GM12878 (cell line): Measurements from ENCODE around the gene NKX6-1. TPM values are rescaled to one million over a fixed set of nuclear protein-coding genes. Genes with fewer than 3 reads are reported as not detected.

ENCODE experiments used
- ATAC-seq: fragments of 200-7000 bp; cut with Tn5 transposase; 3 replicates; pipeline ENCODE4 v1.9.1; 2020; ENCODE audit warnings: mild to moderate bottlenecking, moderate library complexity
- BruUV-seq: library from RNA; stranded (reverse); fragments of 400-500 nt; replicated peaks from 2 replicates; lab custom pipeline; 2021; lab: Mats Ljungman, UMichigan
- CTCF ChIA-PET: fragments of 300-600 bp; sonication (Branson Sonifier 250); formaldehyde crosslinking; extraction: SDS; loops from one replicate; lab custom pipeline; 2021; ENCODE audit warnings: inconsistent platforms; lab: Yijun Ruan, JAX
- POLR2A ChIA-PET: fragments of 350-600 bp; formaldehyde crosslinking; extraction: SDS; loops from one replicate; lab custom pipeline; 2021; ENCODE audit warnings: inconsistent platforms; lab: Charles Lee
- RAD21 ChIA-PET: fragments of 300-600 bp; sonication (Branson Sonifier 250); formaldehyde crosslinking; loops from one replicate; lab custom pipeline; 2023; ENCODE audit warnings: antibody characterized with exemption; ENCODE audit not compliant: unreplicated experiment; lab: Charles Lee
- SMC1A ChIA-PET: fragments of 300-600 bp; sonication (Branson Sonifier 250); formaldehyde crosslinking; loops from one replicate; lab custom pipeline; 2023; ENCODE audit not compliant: unreplicated experiment, uncharacterized antibody; lab: Charles Lee
- DNase-seq: peaks from one replicate; pipeline ENCODE4 v3.0.0-alpha.2; 2011; ENCODE audit warnings: low read depth, low spot score
- FAIRE-seq: peaks from 3 replicates; lab custom pipeline; 2011; peaks lifted over from hg19 to GRCh38; lab: Jason Lieb, UNC
- H2AFZ ChIP-seq: 2 replicates; pipeline ENCODE4 v1.6.0; 2011; ENCODE audit warnings: low read depth, low read length, control low read depth; ENCODE audit not compliant: control insufficient read depth
- H3K27ac ChIP-seq: 2 replicates; pipeline ENCODE4 v1.5.1; 2011; ENCODE audit warnings: control low read depth; ENCODE audit not compliant: control insufficient read depth, insufficient read depth
- H3K27me3 ChIP-seq, 2 experiments: replicated peaks in 1 of 2; 2 replicates each; pipeline versions ENCODE4 v1.6.0 to v1.6.1; 2011; ENCODE audit warnings: low read length in 1 of 2; ENCODE audit not compliant: control insufficient read depth in 2 of 2, insufficient read depth in 2 of 2
- H3K36me3 ChIP-seq, 2 experiments: 2 replicates each; pipeline ENCODE4 v1.5.1; 2011; ENCODE audit warnings: low read length in 1 of 2; ENCODE audit not compliant: control insufficient read depth in 2 of 2, insufficient read depth in 2 of 2
- H3K4me1 ChIP-seq: 2 replicates; pipeline ENCODE4 v1.6.1; 2011; ENCODE audit warnings: mild to moderate bottlenecking, low read length, moderate library complexity, mixed read lengths; ENCODE audit not compliant: control insufficient read depth, insufficient read depth
- H3K4me2 ChIP-seq: 2 replicates; pipeline ENCODE4 v1.6.0; 2011; ENCODE audit warnings: control low read depth; ENCODE audit not compliant: control insufficient read depth, insufficient read depth
- H3K4me3 ChIP-seq: fragments of 200-600 bp; sonication (generic); 2 replicates; pipeline ENCODE4 v1.5.1; 2016
- H3K79me2 ChIP-seq: 2 replicates; pipeline ENCODE4 v1.6.0; 2011; ENCODE audit warnings: low read length; ENCODE audit not compliant: control insufficient read depth, insufficient read depth
- H3K9ac ChIP-seq: 2 replicates; pipeline ENCODE4 v1.8.0; 2011; ENCODE audit warnings: low read length, control low read depth, mixed read lengths; ENCODE audit not compliant: control insufficient read depth, insufficient read depth
- H3K9me3 ChIP-seq: replicated peaks from 3 replicates; pipeline ENCODE4 v1.5.1; 2011; ENCODE audit warnings: mild to moderate bottlenecking, low read length; ENCODE audit not compliant: control insufficient read depth, insufficient read depth
- H4K20me1 ChIP-seq: 2 replicates; pipeline ENCODE4 v1.6.0; 2011; ENCODE audit not compliant: control insufficient read depth, insufficient read depth
- BHLHE40 ChIP-seq, 2 experiments: fragments of 450-650 bp in 1 of 2; IDR thresholded peaks; 2 replicates each; pipeline ENCODE4 v1.6.1; 2011 to 2017; ENCODE audit warnings: low read depth in 2 of 2, borderline replicate concordance in 1 of 2, improper control_type of control experiment in 1 of 2, low read length in 1 of 2, mild to moderate bottlenecking in 1 of 2
- CBFB ChIP-seq: IDR thresholded peaks from 2 replicates; pipeline ENCODE4 v1.6.1; 2016; ENCODE audit warnings: antibody characterized with exemption, low read depth
- E4F1 ChIP-seq: fragments of 450-650 bp; IDR thresholded peaks from 2 replicates; pipeline ENCODE4 v1.6.1; 2018; ENCODE audit warnings: borderline replicate concordance, mild to moderate bottlenecking; ENCODE audit not compliant: partially characterized antibody
- EZH2 ChIP-seq: IDR thresholded peaks from 2 replicates; pipeline ENCODE4 v1.6.1; 2012; ENCODE audit warnings: low read depth, mild to moderate bottlenecking, control low read depth, inconsistent platforms, low read length, borderline replicate concordance; ENCODE audit not compliant: control insufficient read depth
- GATAD2B ChIP-seq: fragments of 450-650 bp; conservative IDR thresholded peaks from 2 replicates; pipeline ENCODE4 v1.6.1; 2017; ENCODE audit warnings: low read depth, mild to moderate bottlenecking, moderate library complexity
- JUNB ChIP-seq: IDR thresholded peaks from 2 replicates; pipeline ENCODE4 v1.6.1; 2016; ENCODE audit warnings: antibody characterized with exemption, mild to moderate bottlenecking
- NRF1 ChIP-seq: conservative IDR thresholded peaks from 2 replicates; pipeline ENCODE4 v1.6.1; 2011; ENCODE audit warnings: mild to moderate bottlenecking, low read depth, low read length, improper control_type of control experiment
- RAD21 ChIP-seq: IDR thresholded peaks from 2 replicates; pipeline ENCODE4 v1.6.1; 2011; ENCODE audit warnings: mild to moderate bottlenecking, low read depth, low read length, moderate library complexity; ENCODE audit not compliant: insufficient read depth
- RBBP5 ChIP-seq: fragments of 200-600 bp; sonication (generic); conservative IDR thresholded peaks from 2 replicates; pipeline ENCODE4 v1.6.1; 2016
- RELA ChIP-seq: fragments of 450-650 bp; IDR thresholded peaks from 2 replicates; pipeline ENCODE4 v1.8.0; 2014; ENCODE audit warnings: borderline replicate concordance; ENCODE audit not compliant: partially characterized antibody
- SRF ChIP-seq, 2 experiments: IDR thresholded peaks; 2 replicates each; pipeline ENCODE4 v1.6.1; 2011; ENCODE audit warnings: low read depth in 2 of 2, low read length in 2 of 2, mild to moderate bottlenecking in 1 of 2, moderate library complexity in 1 of 2
- STAT1 ChIP-seq: fragments of 450-650 bp; conservative IDR thresholded peaks from 2 replicates; pipeline ENCODE4 v1.6.1; 2014; ENCODE audit warnings: antibody characterized with exemption, mild to moderate bottlenecking
- TCF3 ChIP-seq: IDR thresholded peaks from 2 replicates; pipeline ENCODE4 v1.6.1; 2012; ENCODE audit warnings: low read depth, mild to moderate bottlenecking, low read length, borderline replicate concordance; ENCODE audit not compliant: insufficient read depth
- ZSCAN29 ChIP-seq: fragments of 450-650 bp; IDR thresholded peaks from 2 replicates; pipeline ENCODE4 v1.6.1; 2017; ENCODE audit warnings: mild to moderate bottlenecking, moderate library complexity
- WGBS: methylation state at CpG from one replicate; pipeline ENCODE4 v1.1.6; 2016; ENCODE audit warnings: low lambda C conversion rate; ENCODE audit not compliant: insufficient replicate concordance, insufficient coverage; ENCODE audit errors: missing lambda C conversion rate; 5-methylcytosine and 5-hydroxymethylcytosine counted together
- in situ Hi-C: fragments of 300-500 bp; cut with MboI; formaldehyde crosslinking; loops from 9 replicates; pipeline ENCODE4 v1.14.3; 2018; ENCODE audit warnings: mixed read lengths
- intact Hi-C: fragments of 100-400 bp; cut with micrococcal nuclease; formaldehyde crosslinking; loops from one replicate; pipeline ENCODE4 v1.14.2; 2022; ENCODE audit not compliant: unreplicated experiment
- polyA plus RNA-seq, 11 experiments: library from polyadenylated mRNA; depleted of rRNA in 4 of 11; unstranded in 6 of 11; stranded (reverse) in 5 of 11; fragments of >200 nt; fragmentation: Nextera tagmentation in 4 of 11; fragmentation: Illumina TruSeq in 1 of 11; extraction: Ambion mirVana in 4 of 11; extraction: Trizol in 1 of 11; gene quantifications; 1 replicate in 1 of 11; 2 replicates in 10 of 11; pipeline versions ENCODE4 v1.2.1 to v1.2.3, GENCODE V29; 2011 to 2016; ENCODE audit warnings: inconsistent platforms in 2 of 11, missing spikeins in 2 of 11, low read depth in 1 of 11
- total RNA-seq, 4 experiments: library from RNA; depleted of rRNA in 3 of 4; stranded (reverse); fragments of >200 nt in 3 of 4; fragmentation: Illumina TruSeq in 1 of 4; extraction: Trizol in 1 of 4; gene quantifications; 2 replicates each; pipeline versions ENCODE4 v1.2.1 to v1.2.3, GENCODE V29; 2013 to 2021
- TF ChIP-seq, protein P1 (sequence below): IDR thresholded peaks from 2 replicates; pipeline ENCODE4 v1.6.1; 2012; ENCODE audit warnings: low read length, inconsistent platforms
- TF ChIP-seq, protein P2 (sequence below): IDR thresholded peaks from 2 replicates; pipeline ENCODE4 v1.6.1; 2012; ENCODE audit warnings: low read depth, low read length, improper control_type of control experiment

The NKX6-1 gene
- total and polyA plus RNA-seq, 10 of the 15 experiments (the other 5 are each of a cell fraction or from before 2014, with no cell fraction given) = not detected

DNA sequence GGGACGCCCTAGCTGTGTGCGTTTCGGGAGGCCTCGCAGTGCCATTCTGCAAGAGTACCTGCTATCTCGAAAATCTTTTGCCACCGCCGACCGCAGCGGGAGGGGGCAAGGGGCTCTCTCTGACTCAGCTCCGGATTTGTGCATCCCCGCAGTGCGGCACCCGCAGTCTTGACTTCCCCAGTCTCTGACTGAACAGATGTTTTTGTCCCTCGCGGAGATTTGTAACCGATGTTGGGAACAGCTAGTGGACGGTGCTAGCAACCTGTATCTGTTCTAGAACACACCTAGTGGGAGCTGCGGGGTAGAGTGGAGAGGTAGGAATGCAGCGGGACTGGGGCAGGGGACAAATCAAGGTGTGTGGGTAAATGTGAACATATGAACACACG lies 17.2 kb downstream of the NKX6-1 start:
- Histone ChIP-seq H3K27ac (no peak overlapping the region), H3K27me3 (peaks cover 1 to 6% of the 10 kb centered on the region in 2 experiments; a peak in 3 of 4 replicates), H3K4me2 (no peak overlapping the region), H3K4me3 (no peak overlapping the region), H2AFZ (no peak overlapping the region), H3K4me1 (no peaks in the 10 kb centered on the region), H3K79me2 (no peaks in the 10 kb centered on the region), H3K9ac (no peak overlapping the region), H3K36me3 (no peaks in the 10 kb centered on the region), H4K20me1 (no peaks in the 10 kb centered on the region), H3K9me3 (no peaks in the 10 kb centered on the region; the same call in 2 of the 3 replicates)
- TF ChIP-seq BHLHE40 (IDR thresholded peaks at IDR 0.05; ENCODE audit: borderline replicate concordance in 1 of 2, low read depth in 2 of 2, low read length in 1 of 2) (no peak), JUNB (no peak), NRF1 (no peak), SRF (IDR thresholded peaks at IDR 0.05; ENCODE audit: low read depth in 2 of 2, low read length in 2 of 2) (no peak), TCF3 (no peak), CBFB (no peak), STAT1 (no peak), EZH2 (no peak), GATAD2B (no peak), E4F1 (no peak), RAD21 (no peak), RELA (no peak), RBBP5 (no peak), ZSCAN29 (no peak)
- TF ChIP-seq, protein P1, sequence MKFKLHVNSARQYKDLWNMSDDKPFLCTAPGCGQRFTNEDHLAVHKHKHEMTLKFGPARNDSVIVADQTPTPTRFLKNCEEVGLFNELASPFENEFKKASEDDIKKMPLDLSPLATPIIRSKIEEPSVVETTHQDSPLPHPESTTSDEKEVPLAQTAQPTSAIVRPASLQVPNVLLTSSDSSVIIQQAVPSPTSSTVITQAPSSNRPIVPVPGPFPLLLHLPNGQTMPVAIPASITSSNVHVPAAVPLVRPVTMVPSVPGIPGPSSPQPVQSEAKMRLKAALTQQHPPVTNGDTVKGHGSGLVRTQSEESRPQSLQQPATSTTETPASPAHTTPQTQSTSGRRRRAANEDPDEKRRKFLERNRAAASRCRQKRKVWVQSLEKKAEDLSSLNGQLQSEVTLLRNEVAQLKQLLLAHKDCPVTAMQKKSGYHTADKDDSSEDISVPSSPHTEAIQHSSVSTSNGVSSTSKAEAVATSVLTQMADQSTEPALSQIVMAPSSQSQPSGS = no peak
- TF ChIP-seq, protein P2, sequence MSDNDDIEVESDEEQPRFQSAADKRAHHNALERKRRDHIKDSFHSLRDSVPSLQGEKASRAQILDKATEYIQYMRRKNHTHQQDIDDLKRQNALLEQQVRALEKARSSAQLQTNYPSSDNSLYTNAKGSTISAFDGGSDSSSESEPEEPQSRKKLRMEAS = no peak
- no peak for FAIRE-seq
- ChIA-PET RAD21 (no interaction called here), POLR2A (no interaction called here), CTCF (no interaction called here), SMC1A (no interaction called here)
- no TSS peak for BruUV-seq
- DNase-seq = no peak
- intact Hi-C loops = no loop called here
- in situ Hi-C loops = no loop called here
- no peak for ATAC-seq
- WGBS = 13% methylated on average over 17 of the region's 20 CpGs
